K562 (cell line): ENCODE data around the gene CSF1. TPM values are rescaled to one million over a fixed set of nuclear protein-coding genes. Genes with fewer than 3 reads are reported as not detected.

ENCODE experiments used
- ADNP ChIP-seq: fragments of 200-800 bp; sonication (Bioruptor generic); IDR thresholded peaks from 2 replicates; pipeline ENCODE4 v1.6.1; 2016; ENCODE audit warnings: missing genetic modification characterization, missing compliant biosample characterization
- ATF1 ChIP-seq, 2 experiments: fragments of 450-650 bp in 1 of 2; IDR thresholded peaks; 2 replicates each; pipeline ENCODE4 v1.6.1; 2016; ENCODE audit warnings: missing compliant biosample characterization in 1 of 2, missing genetic modification characterization in 1 of 2
- CREBBP ChIP-seq: IDR thresholded peaks from one replicate; pipeline ENCODE4 v1.6.1; 2012; ENCODE audit warnings: low read depth, mild to moderate bottlenecking, control low read depth, inconsistent platforms, low read length
- FOXP1 ChIP-seq: sonication (generic); formaldehyde crosslinking; IDR thresholded peaks from 2 replicates; pipeline ENCODE4 v1.8.0; 2022; ENCODE audit warnings: mild to moderate bottlenecking, missing genetic modification reagents
- GATA2 ChIP-seq: sonication (generic); formaldehyde crosslinking; IDR thresholded peaks from 2 replicates; pipeline ENCODE4 v1.4.0; 2020; ENCODE audit warnings: mild to moderate bottlenecking, missing genetic modification reagents
- NCOA2 ChIP-seq, 2 experiments: fragments of 450-650 bp; IDR thresholded peaks; 2 replicates each; pipeline ENCODE4 v1.6.1; 2018; ENCODE audit warnings: mild to moderate bottlenecking in 2 of 2, moderate library complexity in 1 of 2; ENCODE audit not compliant: partially characterized antibody in 2 of 2
- RBM25 ChIP-seq: fragments of 200-400 bp; formaldehyde crosslinking; IDR thresholded peaks from 2 replicates; pipeline ENCODE4 v1.6.1; 2018; ENCODE audit warnings: low read length, low read depth, moderate library complexity; ENCODE audit not compliant: severe bottlenecking
- polyA plus RNA-seq, 8 experiments: library from polyadenylated mRNA; depleted of rRNA in 4 of 8; stranded (reverse) in 5 of 8; unstranded in 3 of 8; fragments of >200 nt; fragmentation: Nextera tagmentation in 2 of 8; fragmentation: Illumina TruSeq in 1 of 8; extraction: Ambion mirVana in 2 of 8; extraction: Trizol in 1 of 8; gene quantifications; 2 replicates each; pipeline versions ENCODE4 v1.2.1 to v1.2.3, GENCODE V29; 2011 to 2014; ENCODE audit warnings: inconsistent platforms in 1 of 8, missing spikeins in 1 of 8
- total RNA-seq, 7 experiments: library from RNA; depleted of rRNA in 6 of 7; stranded (reverse); fragments of >200 nt in 6 of 7; fragmentation: Illumina TruSeq in 2 of 7; extraction: Trizol in 2 of 7; gene quantifications; 2 replicates each; pipeline versions ENCODE4 v1.2.1 to v1.2.3, GENCODE V29; 2011 to 2021; ENCODE audit warnings: low replicate concordance in 1 of 7
- TF ChIP-seq, protein P1 (sequence below): fragments of 250-450 bp; sonication (Bioruptor Pico); IDR thresholded peaks from 2 replicates; pipeline ENCODE4 v1.5.1; 2021; ENCODE audit warnings: mild to moderate bottlenecking
- TF ChIP-seq, protein P2 (sequence below): fragments of 450-650 bp; formaldehyde crosslinking; IDR thresholded peaks from 2 replicates; pipeline ENCODE4 v1.4.0; 2022; ENCODE audit warnings: missing genetic modification characterization
- TF ChIP-seq, protein P3 (sequence below): sonication (generic); formaldehyde crosslinking; IDR thresholded peaks from 2 replicates; pipeline ENCODE4 v1.5.0; 2020; ENCODE audit warnings: missing genetic modification reagents
- TF ChIP-seq, protein P4 (sequence below): fragments of 450-650 bp; IDR thresholded peaks from 2 replicates; pipeline ENCODE4 v1.6.1; 2016; ENCODE audit warnings: mild to moderate bottlenecking, moderate library complexity

Gene CSF1
- total and polyA plus RNA-seq, 9 of the 15 experiments (the other 6 are each of a cell fraction or from before 2014, with no cell fraction given): 0.18 to 11.8 (median 2.8) TPM

DNA sequence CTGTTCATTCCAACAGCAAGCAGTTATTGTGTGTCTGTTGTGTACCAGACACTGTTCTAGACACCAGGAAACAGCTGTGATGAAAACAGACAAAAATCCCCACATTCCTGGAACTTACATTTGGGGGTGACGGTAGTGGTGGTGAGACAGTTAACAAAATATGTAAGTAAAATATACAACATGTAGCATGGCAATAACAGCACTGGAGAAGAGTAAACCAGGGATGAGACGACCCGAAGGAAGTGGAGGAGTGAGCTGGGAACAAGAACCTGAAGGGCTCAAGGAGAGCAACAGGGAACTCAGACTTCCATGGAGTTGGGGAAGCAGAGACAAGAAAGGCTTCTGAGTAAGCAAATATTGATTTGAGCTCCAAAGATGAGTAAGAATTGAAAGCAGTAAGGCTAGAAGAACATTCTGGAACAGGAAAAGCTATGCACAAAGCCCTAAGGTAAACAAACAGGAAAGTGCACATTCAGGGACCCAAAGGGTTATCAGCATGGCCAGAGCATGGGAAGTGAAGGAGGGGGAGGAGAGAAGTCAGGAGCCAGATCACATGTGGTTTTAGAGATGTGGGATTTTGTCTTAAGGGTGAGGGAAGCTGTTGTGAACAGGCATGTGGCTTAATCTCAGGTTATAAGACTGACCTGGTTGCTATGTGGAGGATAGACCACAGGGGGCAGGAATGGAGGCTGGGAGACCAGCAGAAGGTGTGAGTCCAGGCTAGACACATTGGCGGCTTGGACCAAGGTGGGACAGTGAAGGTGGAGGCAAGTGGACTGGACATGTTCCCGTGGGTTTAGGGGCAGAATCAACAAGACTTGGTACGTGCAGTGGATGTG lies 7.3 kb downstream of the CSF1 start (continued):
- TF ChIP-seq, protein P1, sequence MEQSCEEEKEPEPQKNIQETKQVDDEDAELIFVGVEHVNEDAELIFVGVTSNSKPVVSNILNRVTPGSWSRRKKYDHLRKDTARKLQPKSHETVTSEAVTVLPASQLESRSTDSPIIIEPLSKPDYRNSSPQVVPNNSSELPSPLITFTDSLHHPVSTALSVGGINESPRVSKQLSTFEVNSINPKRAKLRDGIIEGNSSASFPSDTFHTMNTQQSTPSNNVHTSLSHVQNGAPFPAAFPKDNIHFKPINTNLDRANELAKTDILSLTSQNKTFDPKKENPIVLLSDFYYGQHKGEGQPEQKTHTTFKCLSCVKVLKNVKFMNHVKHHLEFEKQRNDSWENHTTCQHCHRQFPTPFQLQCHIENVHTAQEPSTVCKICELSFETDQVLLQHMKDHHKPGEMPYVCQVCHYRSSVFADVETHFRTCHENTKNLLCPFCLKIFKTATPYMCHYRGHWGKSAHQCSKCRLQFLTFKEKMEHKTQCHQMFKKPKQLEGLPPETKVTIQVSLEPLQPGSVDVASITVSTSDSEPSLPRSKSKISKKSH (CRISPR knock-in tag): no peak
- TF ChIP-seq ADNP (tag) (no peak), CREBBP (no peak), ATF1 (CRISPR knock-in tag; IDR thresholded peaks at IDR 0.05) (no peak), ATF1 (tag; IDR thresholded peaks at IDR 0.05) (peak; percentile 25), NCOA2 (IDR thresholded peaks at IDR 0.05; ENCODE audit: partially characterized antibody in 2 of 2) (no peak), GATA2 (CRISPR knock-in tag) (peak; percentile 96), FOXP1 (peak; percentile 96), RBM25 (no peak)
- TF ChIP-seq, protein P2, sequence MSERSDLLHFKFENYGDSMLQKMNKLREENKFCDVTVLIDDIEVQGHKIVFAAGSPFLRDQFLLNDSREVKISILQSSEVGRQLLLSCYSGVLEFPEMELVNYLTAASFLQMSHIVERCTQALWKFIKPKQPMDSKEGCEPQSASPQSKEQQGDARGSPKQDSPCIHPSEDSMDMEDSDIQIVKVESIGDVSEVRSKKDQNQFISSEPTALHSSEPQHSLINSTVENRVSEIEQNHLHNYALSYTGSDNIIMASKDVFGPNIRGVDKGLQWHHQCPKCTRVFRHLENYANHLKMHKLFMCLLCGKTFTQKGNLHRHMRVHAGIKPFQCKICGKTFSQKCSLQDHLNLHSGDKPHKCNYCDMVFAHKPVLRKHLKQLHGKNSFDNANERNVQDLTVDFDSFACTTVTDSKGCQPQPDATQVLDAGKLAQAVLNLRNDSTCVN (CRISPR knock-in tag): peak; percentile 2; the same call in 1 of the 2 replicates
- TF ChIP-seq, protein P3, sequence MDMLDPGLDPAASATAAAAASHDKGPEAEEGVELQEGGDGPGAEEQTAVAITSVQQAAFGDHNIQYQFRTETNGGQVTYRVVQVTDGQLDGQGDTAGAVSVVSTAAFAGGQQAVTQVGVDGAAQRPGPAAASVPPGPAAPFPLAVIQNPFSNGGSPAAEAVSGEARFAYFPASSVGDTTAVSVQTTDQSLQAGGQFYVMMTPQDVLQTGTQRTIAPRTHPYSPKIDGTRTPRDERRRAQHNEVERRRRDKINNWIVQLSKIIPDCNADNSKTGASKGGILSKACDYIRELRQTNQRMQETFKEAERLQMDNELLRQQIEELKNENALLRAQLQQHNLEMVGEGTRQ (CRISPR knock-in tag): peak; percentile 50; the same call in 1 of the 2 replicates
- TF ChIP-seq, protein P4, sequence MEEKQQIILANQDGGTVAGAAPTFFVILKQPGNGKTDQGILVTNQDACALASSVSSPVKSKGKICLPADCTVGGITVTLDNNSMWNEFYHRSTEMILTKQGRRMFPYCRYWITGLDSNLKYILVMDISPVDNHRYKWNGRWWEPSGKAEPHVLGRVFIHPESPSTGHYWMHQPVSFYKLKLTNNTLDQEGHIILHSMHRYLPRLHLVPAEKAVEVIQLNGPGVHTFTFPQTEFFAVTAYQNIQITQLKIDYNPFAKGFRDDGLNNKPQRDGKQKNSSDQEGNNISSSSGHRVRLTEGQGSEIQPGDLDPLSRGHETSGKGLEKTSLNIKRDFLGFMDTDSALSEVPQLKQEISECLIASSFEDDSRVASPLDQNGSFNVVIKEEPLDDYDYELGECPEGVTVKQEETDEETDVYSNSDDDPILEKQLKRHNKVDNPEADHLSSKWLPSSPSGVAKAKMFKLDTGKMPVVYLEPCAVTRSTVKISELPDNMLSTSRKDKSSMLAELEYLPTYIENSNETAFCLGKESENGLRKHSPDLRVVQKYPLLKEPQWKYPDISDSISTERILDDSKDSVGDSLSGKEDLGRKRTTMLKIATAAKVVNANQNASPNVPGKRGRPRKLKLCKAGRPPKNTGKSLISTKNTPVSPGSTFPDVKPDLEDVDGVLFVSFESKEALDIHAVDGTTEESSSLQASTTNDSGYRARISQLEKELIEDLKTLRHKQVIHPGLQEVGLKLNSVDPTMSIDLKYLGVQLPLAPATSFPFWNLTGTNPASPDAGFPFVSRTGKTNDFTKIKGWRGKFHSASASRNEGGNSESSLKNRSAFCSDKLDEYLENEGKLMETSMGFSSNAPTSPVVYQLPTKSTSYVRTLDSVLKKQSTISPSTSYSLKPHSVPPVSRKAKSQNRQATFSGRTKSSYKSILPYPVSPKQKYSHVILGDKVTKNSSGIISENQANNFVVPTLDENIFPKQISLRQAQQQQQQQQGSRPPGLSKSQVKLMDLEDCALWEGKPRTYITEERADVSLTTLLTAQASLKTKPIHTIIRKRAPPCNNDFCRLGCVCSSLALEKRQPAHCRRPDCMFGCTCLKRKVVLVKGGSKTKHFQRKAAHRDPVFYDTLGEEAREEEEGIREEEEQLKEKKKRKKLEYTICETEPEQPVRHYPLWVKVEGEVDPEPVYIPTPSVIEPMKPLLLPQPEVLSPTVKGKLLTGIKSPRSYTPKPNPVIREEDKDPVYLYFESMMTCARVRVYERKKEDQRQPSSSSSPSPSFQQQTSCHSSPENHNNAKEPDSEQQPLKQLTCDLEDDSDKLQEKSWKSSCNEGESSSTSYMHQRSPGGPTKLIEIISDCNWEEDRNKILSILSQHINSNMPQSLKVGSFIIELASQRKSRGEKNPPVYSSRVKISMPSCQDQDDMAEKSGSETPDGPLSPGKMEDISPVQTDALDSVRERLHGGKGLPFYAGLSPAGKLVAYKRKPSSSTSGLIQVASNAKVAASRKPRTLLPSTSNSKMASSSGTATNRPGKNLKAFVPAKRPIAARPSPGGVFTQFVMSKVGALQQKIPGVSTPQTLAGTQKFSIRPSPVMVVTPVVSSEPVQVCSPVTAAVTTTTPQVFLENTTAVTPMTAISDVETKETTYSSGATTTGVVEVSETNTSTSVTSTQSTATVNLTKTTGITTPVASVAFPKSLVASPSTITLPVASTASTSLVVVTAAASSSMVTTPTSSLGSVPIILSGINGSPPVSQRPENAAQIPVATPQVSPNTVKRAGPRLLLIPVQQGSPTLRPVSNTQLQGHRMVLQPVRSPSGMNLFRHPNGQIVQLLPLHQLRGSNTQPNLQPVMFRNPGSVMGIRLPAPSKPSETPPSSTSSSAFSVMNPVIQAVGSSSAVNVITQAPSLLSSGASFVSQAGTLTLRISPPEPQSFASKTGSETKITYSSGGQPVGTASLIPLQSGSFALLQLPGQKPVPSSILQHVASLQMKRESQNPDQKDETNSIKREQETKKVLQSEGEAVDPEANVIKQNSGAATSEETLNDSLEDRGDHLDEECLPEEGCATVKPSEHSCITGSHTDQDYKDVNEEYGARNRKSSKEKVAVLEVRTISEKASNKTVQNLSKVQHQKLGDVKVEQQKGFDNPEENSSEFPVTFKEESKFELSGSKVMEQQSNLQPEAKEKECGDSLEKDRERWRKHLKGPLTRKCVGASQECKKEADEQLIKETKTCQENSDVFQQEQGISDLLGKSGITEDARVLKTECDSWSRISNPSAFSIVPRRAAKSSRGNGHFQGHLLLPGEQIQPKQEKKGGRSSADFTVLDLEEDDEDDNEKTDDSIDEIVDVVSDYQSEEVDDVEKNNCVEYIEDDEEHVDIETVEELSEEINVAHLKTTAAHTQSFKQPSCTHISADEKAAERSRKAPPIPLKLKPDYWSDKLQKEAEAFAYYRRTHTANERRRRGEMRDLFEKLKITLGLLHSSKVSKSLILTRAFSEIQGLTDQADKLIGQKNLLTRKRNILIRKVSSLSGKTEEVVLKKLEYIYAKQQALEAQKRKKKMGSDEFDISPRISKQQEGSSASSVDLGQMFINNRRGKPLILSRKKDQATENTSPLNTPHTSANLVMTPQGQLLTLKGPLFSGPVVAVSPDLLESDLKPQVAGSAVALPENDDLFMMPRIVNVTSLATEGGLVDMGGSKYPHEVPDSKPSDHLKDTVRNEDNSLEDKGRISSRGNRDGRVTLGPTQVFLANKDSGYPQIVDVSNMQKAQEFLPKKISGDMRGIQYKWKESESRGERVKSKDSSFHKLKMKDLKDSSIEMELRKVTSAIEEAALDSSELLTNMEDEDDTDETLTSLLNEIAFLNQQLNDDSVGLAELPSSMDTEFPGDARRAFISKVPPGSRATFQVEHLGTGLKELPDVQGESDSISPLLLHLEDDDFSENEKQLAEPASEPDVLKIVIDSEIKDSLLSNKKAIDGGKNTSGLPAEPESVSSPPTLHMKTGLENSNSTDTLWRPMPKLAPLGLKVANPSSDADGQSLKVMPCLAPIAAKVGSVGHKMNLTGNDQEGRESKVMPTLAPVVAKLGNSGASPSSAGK: peak; percentile 89
